Measurements from ENCODE around the gene GSTA3. TPM values are rescaled to one million over a fixed set of nuclear protein-coding genes. Genes with fewer than 3 reads are reported as not detected.
"Not testable (repeated sequence)": the region's sequence is repeated elsewhere in the genome, so short reads cannot be mapped to it uniquely, and the experiment has no call there.

The GSTA3 gene
- total RNA-seq, 4 donors from 2014 or later, result not detected

GRCh38 chr6:52946306-52946705 is 36.8 kb upstream of the GSTA3 start:
- in situ Hi-C loops (cut with MboI; ENCODE audit: low sequenced_read_pairs in 4 of 4) (no loop called here), intact Hi-C loops (cut with DNase I; ENCODE audit: low total_unique reads) (no loop called here)
- no peaks in the 10 kb centered on the region for H3K4me1 ChIP-seq
- no peaks in the 10 kb centered on the region for H3K9me3 ChIP-seq
- TF ChIP-seq POLR2A (IDR thresholded peaks at IDR 0.05), result no peak
- TF ChIP-seq, protein P1, sequence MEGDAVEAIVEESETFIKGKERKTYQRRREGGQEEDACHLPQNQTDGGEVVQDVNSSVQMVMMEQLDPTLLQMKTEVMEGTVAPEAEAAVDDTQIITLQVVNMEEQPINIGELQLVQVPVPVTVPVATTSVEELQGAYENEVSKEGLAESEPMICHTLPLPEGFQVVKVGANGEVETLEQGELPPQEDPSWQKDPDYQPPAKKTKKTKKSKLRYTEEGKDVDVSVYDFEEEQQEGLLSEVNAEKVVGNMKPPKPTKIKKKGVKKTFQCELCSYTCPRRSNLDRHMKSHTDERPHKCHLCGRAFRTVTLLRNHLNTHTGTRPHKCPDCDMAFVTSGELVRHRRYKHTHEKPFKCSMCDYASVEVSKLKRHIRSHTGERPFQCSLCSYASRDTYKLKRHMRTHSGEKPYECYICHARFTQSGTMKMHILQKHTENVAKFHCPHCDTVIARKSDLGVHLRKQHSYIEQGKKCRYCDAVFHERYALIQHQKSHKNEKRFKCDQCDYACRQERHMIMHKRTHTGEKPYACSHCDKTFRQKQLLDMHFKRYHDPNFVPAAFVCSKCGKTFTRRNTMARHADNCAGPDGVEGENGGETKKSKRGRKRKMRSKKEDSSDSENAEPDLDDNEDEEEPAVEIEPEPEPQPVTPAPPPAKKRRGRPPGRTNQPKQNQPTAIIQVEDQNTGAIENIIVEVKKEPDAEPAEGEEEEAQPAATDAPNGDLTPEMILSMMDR (IDR thresholded peaks at IDR 0.05 in 4 of 5, conservative IDR thresholded peaks at IDR 0.05 in 1 of 5), result no peak
- DNase-seq, result no peak
- H3K4me3 ChIP-seq, result no peak overlapping the region
- H3K27me3 ChIP-seq, result no peaks in the 10 kb centered on the region
- H3K27ac ChIP-seq, result no peak overlapping the region
- ATAC-seq, result no peak
- H3K36me3 ChIP-seq, result no peaks in the 10 kb centered on the region

- H3K4me1 ChIP-seq; intact Hi-C loops (cut with DNase I; ENCODE audit: low total_unique reads); H3K36me3 ChIP-seq; H3K27ac ChIP-seq; H3K27me3 ChIP-seq; H3K4me3 ChIP-seq; DNase-seq; ATAC-seq; H3K9me3 ChIP-seq; in situ Hi-C loops (cut with MboI; ENCODE audit: low sequenced_read_pairs in 4 of 4): not testable (repeated sequence)
Measured at GRCh38 chr6:52942821-52943220, 33.3 kb upstream of the GSTA3 start.

DNA sequence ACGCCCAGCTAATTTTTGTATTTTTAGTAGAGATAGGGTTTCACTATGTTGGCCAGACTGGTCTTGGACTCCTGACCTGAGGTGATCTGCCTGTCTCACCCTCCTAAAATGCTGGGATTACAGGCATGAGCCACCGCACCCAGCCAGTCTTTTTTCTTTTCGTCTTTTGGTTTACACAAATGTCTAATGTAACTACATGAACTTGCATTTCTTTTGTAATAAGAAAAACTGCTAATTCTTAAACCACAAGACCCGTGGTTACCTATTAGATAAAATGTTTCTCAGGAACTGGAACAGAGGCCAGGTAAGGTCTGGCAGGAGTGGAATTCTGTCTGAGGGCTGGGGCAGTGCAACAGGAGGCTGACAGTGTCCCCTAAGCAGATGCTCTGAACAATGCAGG is 32.7 kb upstream of the GSTA3 start:
- DNase-seq, result no peak
- Histone ChIP-seq H3K27ac (no peak overlapping the region), H3K36me3 (no peaks in the 10 kb centered on the region), H3K4me3 (no peak overlapping the region), H3K4me1 (no peaks in the 10 kb centered on the region), H3K27me3 (no peaks in the 10 kb centered on the region), H3K9me3 (no peaks in the 10 kb centered on the region)
- TF ChIP-seq, protein P1 (IDR thresholded peaks at IDR 0.05 in 4 of 5, conservative IDR thresholded peaks at IDR 0.05 in 1 of 5), result no peak
- TF ChIP-seq POLR2A (IDR thresholded peaks at IDR 0.05), result no peak
- ATAC-seq, result no peak
- intact Hi-C loops (cut with DNase I; ENCODE audit: low total_unique reads) (no loop called here), in situ Hi-C loops (cut with MboI; ENCODE audit: low sequenced_read_pairs in 4 of 4) (no loop called here)

DNA sequence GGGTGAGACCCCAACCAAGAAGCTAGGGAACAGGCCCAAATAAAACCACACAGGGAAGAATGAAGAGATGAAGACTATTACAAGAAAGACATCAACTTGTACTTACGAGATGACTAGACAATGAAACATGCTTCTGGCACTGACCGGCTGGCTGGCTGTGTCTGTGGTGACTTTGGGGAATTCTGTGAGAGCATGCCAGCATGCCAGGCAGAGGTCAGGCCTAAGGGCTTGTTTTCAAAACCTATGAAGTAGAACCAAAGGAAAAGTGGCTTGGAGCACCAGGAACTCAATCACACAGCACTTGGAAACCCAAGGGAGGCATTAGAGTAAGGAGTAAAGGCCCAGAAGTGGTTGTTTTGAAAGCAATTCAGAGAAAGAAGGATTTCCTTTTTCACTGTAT is 28.4 kb upstream of the GSTA3 start:
- no peak for DNase-seq
- H3K4me3 ChIP-seq, result no peak overlapping the region
- no peak overlapping the region for H3K27ac ChIP-seq
- no peaks in the 10 kb centered on the region for H3K36me3 ChIP-seq
- no peak for ATAC-seq
- in situ Hi-C loops (cut with MboI; ENCODE audit: low sequenced_read_pairs in 4 of 4), result no loop called here
- H3K4me1 ChIP-seq, result no peaks in the 10 kb centered on the region
- intact Hi-C loops (cut with DNase I; ENCODE audit: low total_unique reads), result no loop called here
- no peak for TF ChIP-seq POLR2A (IDR thresholded peaks at IDR 0.05)
- TF ChIP-seq, protein P1 (IDR thresholded peaks at IDR 0.05 in 4 of 5, conservative IDR thresholded peaks at IDR 0.05 in 1 of 5), result no peak
- no peaks in the 10 kb centered on the region for H3K27me3 ChIP-seq
- no peaks in the 10 kb centered on the region for H3K9me3 ChIP-seq

DNA sequence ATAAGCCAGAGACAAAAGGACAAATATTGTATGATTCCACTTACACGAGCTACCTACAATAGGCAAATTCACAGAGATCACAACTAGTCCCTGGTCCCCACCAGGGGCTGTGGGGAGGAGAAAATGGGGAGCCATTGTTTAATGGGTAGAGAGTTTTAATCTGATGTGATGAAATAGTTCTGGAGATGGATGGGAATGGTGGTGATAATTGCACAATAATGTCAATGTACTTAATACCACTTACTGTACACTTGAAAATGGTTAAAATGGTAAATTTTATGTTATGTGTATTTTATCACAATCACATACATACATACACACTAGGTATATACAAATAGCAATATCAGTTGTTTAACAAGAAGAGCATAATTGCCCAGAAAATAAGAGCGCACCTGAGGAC is 24.3 kb upstream of the GSTA3 start:
- TF ChIP-seq, protein P1 (IDR thresholded peaks at IDR 0.05 in 4 of 5, conservative IDR thresholded peaks at IDR 0.05 in 1 of 5), result no peak
- TF ChIP-seq POLR2A (IDR thresholded peaks at IDR 0.05), result no peak

More for the DNA sequence above, 24.3 kb upstream of the GSTA3 start:
- Histone ChIP-seq H3K27me3 (no peaks in the 10 kb centered on the region), H3K4me3 (no peak overlapping the region), H3K4me1 (no peaks in the 10 kb centered on the region), H3K36me3 (no peaks in the 10 kb centered on the region), H3K9me3 (no peaks in the 10 kb centered on the region), H3K27ac (no peak overlapping the region)
- in situ Hi-C loops (cut with MboI; ENCODE audit: low sequenced_read_pairs in 4 of 4) (no loop called here), intact Hi-C loops (cut with DNase I; ENCODE audit: low total_unique reads) (no loop called here)
- DNase-seq (no peak), ATAC-seq (no peak)
